ENCODE results near the gene ABCA4.

- no peak for TF ChIP-seq CTCF (IDR thresholded peaks at IDR 0.05)
- peak; percentile 41; the same call in 1 of the 2 replicates for TF ChIP-seq TCF7L2 (IDR thresholded peaks at IDR 0.05; ENCODE audit: low read depth, low read length)
- no peak for TF ChIP-seq REST (IDR thresholded peaks at IDR 0.05; ENCODE audit: insufficient read depth in 1 of 2, low read depth in 2 of 2, low read length in 1 of 2)
Measured at GRCh38 chr1:94094469-94095111, 26.4 kb downstream of the ABCA4 start.

All from Panc1 (cell line).